Activated naive CD4-positive, alpha-beta T cell (primary cell): ENCODE results near the gene GSTA2.
"Not testable (repeated sequence)": the region's sequence is repeated elsewhere in the genome, so short reads cannot be mapped to it uniquely, and the experiment has no call there.

ENCODE experiments used
- DNase-seq, 4 experiments: peaks; one replicate each; lab custom pipeline; 2025; lab: John Stamatoyannopoulos, UW

The GSTA2 gene

DNA sequence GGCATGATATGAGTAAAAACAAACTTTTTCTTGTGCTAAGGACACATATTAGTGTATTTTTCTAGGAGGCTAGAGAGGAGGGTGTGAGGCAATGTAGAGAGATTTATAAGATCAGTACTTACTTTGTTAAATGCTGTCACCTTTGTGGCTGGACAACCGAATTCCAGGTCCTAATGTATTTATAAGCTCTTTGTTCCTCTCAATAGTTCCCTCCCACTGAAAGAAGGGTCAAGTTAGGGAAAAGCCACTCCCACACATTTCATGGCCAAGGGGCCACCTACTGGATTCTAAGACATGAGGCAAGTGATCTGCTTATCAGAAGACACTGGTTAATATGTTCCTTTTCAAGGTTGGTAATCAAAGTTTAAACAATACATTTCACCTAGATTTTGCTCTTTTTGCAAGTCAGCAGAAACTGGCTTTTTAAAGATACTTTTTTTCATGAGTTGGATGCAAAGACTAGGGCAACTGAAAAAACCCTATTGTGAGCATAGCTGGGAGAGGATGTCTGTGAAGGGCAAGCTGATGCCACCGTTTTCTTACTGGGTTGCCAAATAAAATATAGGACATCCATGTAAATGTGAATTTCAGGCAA lies at the start of gene GSTA2:
GSTA2 (minus strand) TSS at position 154 of the 595 bp plus-strand sequence. CDS start 5,528 bp downstream, outside the sequence.
- not testable (repeated sequence) for DNase-seq

DNA sequence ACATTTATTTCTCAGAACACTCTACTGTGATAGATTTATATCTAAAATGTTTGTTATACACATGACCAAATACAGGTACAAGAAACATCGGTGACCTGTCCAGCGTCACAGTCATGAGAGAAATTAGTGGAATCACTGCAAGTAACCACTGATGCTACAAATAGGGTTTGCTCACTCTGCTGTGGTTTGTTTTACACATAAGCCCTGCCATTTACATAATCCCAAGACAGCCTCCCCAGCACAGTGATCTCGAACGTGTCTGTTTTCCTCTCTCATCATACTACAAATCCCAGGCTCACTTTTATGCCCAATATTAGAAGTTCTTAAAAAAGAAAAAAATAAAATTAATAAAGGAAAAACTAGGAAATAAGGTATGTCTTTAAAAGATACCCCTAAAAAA lies 46.5 kb upstream of the GSTA2 start:
- DNase-seq: not testable (repeated sequence)

- DNase-seq: no peak
Observed at GRCh38 chr6:52808660-52809059, 45.4 kb upstream of the GSTA2 start.

- DNase-seq: not testable (repeated sequence)
Observed at GRCh38 chr6:52803668-52804255, 40.5 kb upstream of the GSTA2 start, which contains the start of gene GSTA1. Gene GSTA1 (minus strand): TSS chr6:52803816. CDS start chr6:52799267, 4,549 bp downstream.

DNA sequence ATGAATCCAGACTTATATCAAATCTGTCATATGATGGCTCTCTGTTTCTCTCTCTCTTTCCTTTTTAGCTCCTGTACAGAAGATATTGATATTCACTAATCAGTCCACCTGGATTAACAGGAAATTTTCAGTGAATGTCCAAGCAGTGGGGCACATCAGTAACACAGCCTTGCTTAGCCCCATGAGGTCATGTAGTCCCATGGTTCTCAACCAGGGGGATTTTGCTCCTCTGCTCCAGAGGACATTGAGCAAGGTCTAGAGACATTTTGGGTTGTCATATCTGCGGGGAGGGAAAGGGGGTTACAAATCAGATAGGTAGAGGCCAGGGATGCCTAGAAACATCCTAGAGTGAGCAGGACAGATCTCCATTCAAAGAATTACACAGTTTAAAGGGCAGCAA lies 39.5 kb upstream of the GSTA2 start:
- no peak for DNase-seq

DNA sequence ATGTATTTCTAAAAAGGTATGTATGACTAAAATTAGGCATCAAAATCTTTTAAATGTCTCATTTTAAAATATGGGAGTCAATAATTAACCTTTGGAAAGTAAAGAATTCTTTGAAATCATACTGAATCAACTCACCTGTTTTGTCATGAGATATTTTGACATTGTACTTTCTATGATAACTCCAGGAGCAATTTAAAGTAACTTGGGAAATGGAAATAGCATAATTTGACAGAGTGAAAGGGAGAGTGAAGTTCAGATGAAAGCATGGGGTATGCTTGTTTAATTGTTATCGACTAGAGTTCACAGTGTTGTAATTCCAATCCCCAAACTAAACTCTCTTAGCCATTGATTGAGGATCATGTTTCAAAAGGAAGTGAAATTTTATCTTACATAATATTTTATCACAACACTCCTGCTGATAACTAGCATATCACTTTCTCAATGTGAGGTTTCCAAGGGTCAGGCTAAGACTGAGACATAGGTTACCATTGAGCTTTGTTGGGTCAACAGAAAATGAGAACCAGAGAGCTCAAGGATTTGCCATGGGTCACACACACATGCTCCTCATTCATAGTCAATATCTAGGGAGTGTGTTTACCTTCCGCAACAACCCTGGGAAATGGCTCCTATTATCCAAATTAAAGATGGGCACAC lies 38.0 kb upstream of the GSTA2 start:
- no peak for DNase-seq

DNA sequence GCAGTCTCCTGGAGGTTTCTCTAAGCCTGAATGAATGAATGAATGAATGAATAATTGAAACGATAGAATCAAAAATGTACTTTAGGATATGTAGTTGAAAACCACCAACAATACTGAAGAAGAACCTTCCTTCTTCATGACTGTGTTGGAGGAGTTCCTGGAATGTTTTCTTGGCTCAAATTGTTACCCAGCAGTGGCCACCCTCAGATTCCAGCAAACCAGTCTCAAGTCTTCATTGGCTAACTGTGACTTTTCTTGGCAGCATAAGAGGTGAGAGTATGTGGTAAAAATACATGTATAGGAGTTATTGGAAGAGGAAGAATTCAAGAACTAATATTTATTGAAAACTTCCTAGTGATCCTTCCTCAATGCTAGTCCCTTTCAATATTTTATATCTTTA lies 36.0 kb upstream of the GSTA2 start:
- DNase-seq: not testable (repeated sequence)

GRCh38 chr6:52794366-52794765 lies 31.1 kb upstream of the GSTA2 start:
- DNase-seq: not testable (repeated sequence)

- DNase-seq: no peak
Observed at GRCh38 chr6:52790861-52791260, 27.6 kb upstream of the GSTA2 start.

- DNase-seq: not testable (repeated sequence)
Observed at GRCh38 chr6:52789658-52790057, 26.4 kb upstream of the GSTA2 start.

DNA sequence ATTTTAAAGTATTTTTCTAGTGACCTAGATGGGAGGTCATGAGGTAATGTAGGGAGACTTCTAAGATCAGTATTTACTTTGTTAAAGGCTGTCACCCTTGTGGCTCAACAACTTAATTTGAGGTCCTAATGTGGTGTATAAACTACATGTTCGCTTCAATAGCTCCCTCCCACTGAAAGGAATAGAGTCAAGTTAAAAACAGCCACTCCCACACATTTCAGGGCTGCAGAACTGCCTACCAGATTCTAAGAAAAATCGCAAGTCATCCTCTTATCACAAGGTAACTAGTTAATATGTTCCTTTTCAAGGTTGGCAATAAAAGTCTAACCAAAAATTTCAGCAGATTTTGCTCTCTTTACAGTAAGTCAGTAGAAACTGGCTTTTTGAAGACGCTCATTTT lies 25.2 kb upstream of the GSTA2 start:
- no peak for DNase-seq

GRCh38 chr6:52787917-52788316 lies 24.6 kb upstream of the GSTA2 start:
- DNase-seq: no peak

DNA sequence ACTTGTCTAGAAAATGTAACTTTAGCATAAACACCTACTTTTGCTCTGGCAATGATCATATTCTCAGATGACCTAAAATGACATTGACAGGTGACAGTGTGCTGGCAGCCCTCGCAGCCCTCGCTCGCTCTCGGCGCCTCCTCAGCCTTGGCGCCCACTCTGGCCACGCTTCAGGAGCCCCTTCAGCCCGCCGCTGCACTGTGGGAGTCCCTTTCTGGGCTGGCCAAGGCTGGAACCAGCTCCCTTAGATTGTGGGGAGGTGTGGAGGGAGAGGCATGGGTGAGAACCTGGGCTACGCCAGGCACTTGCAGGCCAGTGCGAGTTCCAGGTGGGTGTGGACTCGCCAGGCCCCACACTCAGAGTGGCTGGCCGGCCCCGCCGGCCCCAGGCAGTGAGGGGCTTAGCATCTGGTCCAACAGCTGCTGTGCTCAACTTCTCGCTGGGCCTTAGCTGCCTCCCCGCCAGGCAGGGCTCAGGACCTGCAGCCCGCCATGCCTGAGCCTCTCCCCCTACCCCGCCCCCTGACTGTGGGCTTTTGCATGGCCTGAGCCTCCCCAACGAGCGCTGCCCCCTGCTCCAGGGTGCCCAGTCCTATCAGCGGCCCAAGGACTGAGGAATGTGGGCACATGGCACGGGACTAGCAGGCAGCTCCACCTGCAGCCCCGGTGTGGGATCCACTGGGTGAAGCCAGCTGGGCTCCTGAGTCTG lies 23.1 kb upstream of the GSTA2 start:
- DNase-seq: no peak

GRCh38 chr6:52782696-52783274 lies 19.5 kb upstream of the GSTA2 start:
- not testable (repeated sequence) for DNase-seq

DNA sequence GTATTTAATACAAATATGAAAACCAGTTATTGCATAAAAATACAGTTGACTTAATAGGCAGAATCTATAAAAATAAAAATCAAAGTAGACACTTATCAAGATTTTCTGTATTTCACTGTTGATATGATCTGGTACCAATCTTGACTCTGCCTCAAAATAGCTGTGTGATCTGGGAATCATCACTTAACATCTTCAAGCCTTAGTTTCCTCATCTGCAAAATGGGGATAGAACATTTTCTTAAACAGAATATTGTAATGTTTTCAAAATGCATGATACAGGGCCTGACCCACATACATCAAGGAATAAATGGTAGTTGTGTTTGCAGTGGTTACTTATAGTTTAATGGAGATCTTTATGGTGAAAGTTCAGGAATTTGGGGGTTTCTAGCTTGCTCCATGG lies 18.9 kb upstream of the GSTA2 start:
- DNase-seq: not testable (repeated sequence)

DNA sequence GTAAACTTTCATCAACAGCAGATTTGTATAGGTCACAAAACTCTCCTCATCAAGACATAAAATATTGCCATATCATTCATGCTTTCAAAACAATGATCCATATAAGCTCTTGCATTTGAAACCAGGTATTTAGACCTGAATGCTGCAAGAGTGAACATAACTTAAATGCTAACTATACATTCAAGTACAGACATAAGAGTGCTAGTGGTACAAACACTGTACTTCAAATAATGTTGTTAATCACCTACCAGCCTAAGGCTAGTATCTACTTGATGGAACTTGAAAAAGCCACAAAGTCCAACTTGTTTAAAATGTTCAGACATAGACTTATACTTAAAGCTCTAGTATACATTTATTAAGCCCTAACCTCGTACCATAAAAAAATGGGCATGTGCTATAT lies 16.0 kb upstream of the GSTA2 start:
- DNase-seq: no peak

DNA sequence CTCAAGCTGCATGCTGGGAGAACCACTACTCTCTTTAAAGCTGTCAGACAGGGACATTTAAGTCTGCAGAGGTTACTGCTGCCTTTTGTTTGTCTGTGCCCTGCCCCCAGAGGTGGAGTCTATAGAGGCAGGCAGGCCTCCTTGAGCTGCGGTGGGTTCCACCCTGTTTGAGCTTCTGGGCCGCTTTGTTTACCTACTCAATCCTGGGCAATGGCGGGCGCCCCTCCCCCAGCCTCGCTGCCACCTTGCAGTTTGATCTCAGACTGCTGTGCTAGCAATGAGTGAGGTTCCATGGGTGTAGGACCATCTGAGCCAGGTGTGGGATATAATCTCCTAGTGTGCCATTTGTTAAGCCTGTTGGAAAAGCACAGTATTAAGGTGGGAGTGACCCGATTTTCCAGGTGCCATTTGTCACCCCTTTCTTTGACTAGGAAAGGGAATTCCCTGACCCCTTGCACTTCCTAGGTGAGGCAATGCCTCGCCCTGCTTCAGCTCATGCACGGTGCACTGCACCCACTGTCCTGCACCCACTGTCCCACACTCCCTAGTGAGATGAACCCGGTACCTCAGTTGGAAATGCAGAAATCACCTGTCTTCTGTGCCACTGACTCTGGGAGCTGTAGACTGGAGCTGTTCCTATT lies 13.6 kb upstream of the GSTA2 start:
- not testable (repeated sequence) for DNase-seq

GRCh38 chr6:52769399-52769798 lies 6.1 kb upstream of the GSTA2 start:
- not testable (repeated sequence) for DNase-seq

DNA sequence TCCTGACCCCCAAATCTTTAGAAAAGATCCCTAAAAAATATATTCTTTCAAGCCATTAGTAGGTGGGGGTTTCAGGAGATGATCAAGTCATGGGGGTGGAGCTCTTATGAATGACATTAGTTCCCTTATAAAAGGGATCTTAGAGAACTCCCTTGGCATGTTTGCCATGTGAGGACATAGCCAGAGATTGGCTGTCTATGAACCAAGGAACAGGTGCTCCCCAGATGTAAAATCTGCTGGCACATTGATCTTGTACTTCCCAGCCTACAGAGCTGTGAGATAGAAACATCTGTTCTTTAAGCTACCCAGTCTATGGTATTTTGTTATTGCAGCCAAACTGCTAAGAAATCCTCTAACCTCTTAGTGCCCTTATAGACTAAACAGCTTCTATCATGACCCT lies 4.4 kb upstream of the GSTA2 start:
- DNase-seq: not testable (repeated sequence)

GRCh38 chr6:52761673-52762491 lies 1.4 kb downstream of the GSTA2 start:
- DNase-seq: not testable (repeated sequence)
